Epithelial cell of proximal tubule (primary cell): ENCODE measurements around the gene TRPM1. TPM values are rescaled to one million over a fixed set of nuclear protein-coding genes. Genes with fewer than 3 reads are reported as not detected.

Source experiments
- DNase-seq: peaks from one replicate; pipeline ENCODE4 v3.0.0-alpha.2; 2011; ENCODE audit warnings: low read depth
- H3K4me3 ChIP-seq: 2 replicates; pipeline ENCODE4 v1.5.1; 2011; ENCODE audit warnings: low read depth, mild to moderate bottlenecking, low read length
- total RNA-seq: library from RNA; depleted of rRNA; stranded (reverse); fragments of >200 nt; gene quantifications from 2 replicates; pipeline ENCODE4 v1.2.3, GENCODE V29; 2015
- TF ChIP-seq, protein P1 (sequence below): conservative IDR thresholded peaks from 2 replicates; pipeline ENCODE4 v1.5.1; 2012; ENCODE audit warnings: low read depth, mild to moderate bottlenecking, low read length

TRPM1 gene
- total RNA-seq, 1 donor from 2014 or later, result not detected

GRCh38 chr15:30985081-30985531, 116.4 kb downstream of the TRPM1 start:
- TF ChIP-seq, protein P1, sequence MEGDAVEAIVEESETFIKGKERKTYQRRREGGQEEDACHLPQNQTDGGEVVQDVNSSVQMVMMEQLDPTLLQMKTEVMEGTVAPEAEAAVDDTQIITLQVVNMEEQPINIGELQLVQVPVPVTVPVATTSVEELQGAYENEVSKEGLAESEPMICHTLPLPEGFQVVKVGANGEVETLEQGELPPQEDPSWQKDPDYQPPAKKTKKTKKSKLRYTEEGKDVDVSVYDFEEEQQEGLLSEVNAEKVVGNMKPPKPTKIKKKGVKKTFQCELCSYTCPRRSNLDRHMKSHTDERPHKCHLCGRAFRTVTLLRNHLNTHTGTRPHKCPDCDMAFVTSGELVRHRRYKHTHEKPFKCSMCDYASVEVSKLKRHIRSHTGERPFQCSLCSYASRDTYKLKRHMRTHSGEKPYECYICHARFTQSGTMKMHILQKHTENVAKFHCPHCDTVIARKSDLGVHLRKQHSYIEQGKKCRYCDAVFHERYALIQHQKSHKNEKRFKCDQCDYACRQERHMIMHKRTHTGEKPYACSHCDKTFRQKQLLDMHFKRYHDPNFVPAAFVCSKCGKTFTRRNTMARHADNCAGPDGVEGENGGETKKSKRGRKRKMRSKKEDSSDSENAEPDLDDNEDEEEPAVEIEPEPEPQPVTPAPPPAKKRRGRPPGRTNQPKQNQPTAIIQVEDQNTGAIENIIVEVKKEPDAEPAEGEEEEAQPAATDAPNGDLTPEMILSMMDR, result no peak
- no peak for DNase-seq
- peak overlapping the region; percentile 8 for H3K4me3 ChIP-seq

DNA sequence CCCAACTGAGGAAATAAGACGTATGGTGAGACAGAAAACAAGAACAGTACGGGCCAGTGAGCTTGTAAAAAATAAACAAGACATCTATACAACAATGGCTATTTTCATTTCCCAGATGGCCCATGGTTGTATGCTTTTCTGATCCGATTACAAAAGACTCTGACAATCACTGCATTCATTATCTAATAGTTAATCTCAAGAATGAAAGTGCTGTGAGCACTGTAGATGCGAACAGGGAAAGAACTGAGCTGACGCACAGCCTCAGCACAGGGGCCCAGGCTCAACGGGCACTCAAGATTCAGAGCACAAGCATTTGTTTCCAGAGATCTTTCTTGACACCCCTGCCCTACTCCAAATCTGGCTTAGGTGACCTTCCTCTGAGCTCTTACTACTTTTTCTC, 117.0 kb downstream of the TRPM1 start:
- TF ChIP-seq, protein P1, result no peak
- H3K4me3 ChIP-seq, result peak overlapping the region; percentile 8
- no peak for DNase-seq

GRCh38 chr15:30984118-30984517, 117.4 kb downstream of the TRPM1 start:
- no peak overlapping the region for H3K4me3 ChIP-seq
- TF ChIP-seq, protein P1, result no peak
- no peak for DNase-seq

GRCh38 chr15:30979457-30979856, 122.1 kb downstream of the TRPM1 start:
- H3K4me3 ChIP-seq, result no peak overlapping the region
- no peak for DNase-seq
- TF ChIP-seq, protein P1, result no peak

DNA sequence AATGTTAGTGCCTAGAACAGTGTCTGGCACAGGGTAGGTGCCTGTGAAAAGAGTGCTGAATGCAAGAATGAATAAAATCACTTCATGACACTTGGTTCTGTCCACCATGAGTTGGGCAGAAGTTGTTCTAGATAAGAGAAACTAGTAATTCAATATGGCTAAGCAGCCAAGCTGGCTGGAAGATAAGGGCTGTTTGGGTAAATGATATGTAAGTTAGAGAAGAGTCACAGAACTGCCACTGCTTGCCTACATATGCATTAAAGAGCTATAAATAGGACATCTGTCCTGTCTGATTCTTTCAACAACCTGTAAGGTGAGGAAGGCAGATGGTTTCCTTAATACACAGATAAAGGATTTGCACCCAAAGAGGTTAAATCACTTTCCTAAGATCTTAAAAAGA, 123.2 kb downstream of the TRPM1 start:
- no peak overlapping the region for H3K4me3 ChIP-seq
- TF ChIP-seq, protein P1, result no peak
- DNase-seq, result no peak

DNA sequence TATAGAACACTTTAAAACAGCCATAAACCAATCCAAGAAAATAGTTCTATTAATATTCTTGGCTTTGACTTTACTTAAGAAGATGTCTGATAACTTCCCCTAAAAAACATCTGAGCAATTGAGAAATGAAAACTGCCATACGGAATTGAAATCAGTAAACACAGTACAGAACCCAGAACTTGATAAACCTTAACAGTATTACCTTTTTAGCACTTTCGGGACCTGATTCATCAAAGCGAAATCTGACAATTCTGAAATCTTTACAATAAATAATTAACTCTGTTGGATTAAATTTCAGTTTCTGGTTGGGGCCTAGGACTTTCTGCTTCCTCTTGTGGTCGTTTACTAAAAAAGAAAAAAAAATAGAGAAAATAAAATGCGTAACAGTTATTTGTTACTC, 127.4 kb downstream of the TRPM1 start:
- TF ChIP-seq, protein P1, result no peak
- no peak for DNase-seq
- no peak overlapping the region for H3K4me3 ChIP-seq

- no peak for DNase-seq
- no peak overlapping the region for H3K4me3 ChIP-seq
- TF ChIP-seq, protein P1, result no peak
Observed at GRCh38 chr15:30973379-30973778, 128.1 kb downstream of the TRPM1 start.
